ENCODE data around the gene PLCD1.
A peak's percentile ranks its signal among the peaks of the same experiment; 100 is the strongest.
"Not testable (repeated sequence)": the region's sequence is repeated elsewhere in the genome, so short reads cannot be mapped to it uniquely, and the experiment has no call there.

The PLCD1 gene

GRCh38 chr3:38029400-38030125 lies at the start of gene PLCD1:
Gene PLCD1 (minus strand): TSS chr3:38029642. CDS start chr3:38029539, 103 bp downstream.
- no peak for DNase-seq

DNA sequence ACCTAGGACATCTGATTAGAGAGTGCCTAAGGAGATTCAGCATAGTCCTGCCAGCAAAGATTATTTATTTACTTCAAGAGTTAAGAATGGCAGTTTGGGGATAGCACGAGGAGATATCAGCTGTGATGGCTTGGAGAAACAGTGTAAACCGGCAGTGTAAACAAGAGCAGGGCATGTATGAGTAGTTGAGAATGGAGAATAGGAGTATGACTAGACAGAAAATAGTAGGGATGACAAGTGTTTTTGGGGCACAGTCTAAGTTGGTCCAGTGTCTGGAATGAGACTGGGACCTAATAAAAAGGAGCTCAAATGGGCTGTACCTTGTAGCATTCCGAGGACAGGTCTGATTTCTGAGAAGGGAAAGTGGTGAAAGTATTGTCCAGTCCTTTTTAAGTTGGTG lies 47.6 kb upstream of the PLCD1 start:
- not testable (repeated sequence) for DNase-seq

GRCh38 chr3:38070013-38070412 lies 40.6 kb upstream of the PLCD1 start:
- DNase-seq: no peak

DNA sequence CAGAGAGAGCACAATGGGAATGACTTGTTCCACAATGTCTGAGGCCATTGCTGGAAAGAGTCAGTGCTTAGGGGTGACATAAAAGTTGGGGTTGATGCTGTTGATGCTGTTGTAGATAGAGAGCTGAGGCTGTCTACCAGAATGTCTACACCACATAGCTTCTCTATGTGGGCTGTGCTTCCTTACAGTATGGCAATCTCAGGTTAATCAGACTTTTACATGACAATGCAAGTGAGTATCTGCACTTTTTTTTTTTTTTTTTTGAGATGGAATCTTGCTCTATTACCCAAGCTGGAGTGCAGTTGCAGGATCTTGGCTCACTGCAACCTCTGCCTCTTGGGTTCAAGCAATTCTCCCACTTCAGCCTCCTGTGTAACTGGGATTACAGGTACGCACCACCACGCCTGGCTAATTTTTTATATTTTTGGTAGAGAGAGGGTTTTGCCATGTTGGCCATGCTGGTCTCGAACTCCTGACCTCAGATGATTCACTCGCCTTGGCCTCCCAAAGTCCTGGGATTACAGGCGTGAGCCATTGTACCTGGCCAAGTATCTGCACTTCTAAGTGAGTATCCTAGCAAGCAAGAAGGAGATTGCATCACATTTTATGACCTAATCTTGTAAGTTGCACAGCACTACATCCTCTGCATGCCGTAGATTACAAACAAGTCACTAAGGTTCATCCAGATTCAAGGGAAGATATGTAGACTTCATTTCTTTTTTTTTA lies 38.2 kb upstream of the PLCD1 start:
- no peak for DNase-seq

GRCh38 chr3:38064453-38064852 lies 35.0 kb upstream of the PLCD1 start:
- DNase-seq: not testable (repeated sequence)

DNA sequence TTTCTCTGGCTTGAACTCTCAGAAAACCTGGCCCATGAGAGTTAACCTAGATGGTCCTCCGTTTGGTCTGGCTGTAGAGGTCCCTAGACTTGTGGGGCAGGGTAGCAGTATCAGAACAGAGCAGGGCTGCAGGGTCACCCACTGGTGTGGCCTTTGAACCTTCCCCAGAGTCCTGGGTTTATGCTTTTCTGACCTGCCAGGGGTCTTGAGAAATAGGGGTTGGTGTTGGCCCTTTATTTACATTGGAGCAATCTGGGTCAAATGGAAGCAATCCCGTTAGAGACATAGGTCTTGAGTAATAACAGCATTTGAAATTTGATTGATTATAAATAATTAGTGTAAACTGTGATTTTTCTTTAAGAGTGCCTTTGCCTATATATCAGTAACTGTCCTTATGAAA lies 33.4 kb upstream of the PLCD1 start:
- DNase-seq: no peak

DNA sequence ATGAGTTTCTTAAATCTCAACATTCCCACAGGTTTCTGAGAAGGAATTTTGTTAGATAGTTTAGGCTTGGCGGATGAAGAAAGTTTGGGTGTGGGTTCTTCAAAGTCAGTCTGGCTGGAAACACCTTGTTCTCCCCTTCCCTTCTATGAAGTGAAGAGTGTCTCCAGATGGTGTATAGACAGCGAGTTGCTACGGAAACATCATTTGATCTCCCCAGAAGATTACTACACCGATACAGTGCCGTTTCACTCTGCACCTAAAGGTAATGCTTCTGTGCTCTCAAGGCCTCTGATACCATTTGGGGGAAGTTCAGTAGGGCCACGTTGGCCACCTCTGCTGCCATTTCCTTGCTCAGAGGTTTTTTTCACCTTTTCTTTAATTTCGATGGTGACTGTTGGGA lies 30.1 kb upstream of the PLCD1 start:
- DNase-seq: no peak

DNA sequence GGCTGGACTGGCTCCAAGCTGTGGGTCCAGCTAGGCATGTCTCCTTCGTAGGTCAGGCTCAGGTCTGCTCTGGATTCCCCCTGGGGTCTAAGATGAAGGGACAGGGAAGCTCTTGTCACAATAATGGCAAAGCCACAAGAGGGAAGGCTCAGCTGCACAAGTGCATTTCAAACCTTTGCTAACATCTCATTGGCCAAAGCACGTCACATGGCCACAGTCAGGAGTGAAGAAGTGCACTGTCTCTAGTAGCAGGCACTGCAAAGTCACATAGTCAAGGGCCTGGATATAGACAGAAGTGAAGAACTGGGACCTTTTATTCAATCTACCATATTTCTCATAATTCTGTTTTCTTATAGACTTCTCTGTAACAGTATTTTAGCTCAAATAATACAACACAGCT lies 29.7 kb upstream of the PLCD1 start:
- DNase-seq: no peak

GRCh38 chr3:38054499-38055001 lies 25.1 kb upstream of the PLCD1 start:
- no peak for DNase-seq

GRCh38 chr3:38053813-38054498 lies 24.5 kb upstream of the PLCD1 start:
- not testable (repeated sequence) for DNase-seq

DNA sequence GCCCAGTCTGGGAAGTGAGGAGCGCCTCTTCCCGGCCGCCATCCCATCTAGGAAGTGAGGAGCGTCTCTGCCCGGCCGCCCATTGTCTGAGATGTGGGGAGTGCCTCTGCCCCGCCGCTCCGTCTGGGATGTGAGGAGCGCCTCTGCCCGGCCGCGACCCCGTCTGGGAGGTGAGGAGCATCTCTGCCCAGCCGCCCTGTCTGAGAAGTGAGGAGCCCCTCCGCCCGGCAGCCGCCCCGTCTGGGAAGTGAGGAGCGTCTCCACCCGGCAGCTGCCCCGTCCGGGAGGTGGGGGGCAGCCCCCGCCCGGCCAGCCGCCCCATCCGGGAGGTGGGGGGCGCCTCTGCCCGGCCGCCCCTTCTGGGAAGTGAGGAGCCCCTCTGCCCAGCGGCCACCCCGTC lies 23.8 kb upstream of the PLCD1 start:
- DNase-seq: not testable (repeated sequence)

DNA sequence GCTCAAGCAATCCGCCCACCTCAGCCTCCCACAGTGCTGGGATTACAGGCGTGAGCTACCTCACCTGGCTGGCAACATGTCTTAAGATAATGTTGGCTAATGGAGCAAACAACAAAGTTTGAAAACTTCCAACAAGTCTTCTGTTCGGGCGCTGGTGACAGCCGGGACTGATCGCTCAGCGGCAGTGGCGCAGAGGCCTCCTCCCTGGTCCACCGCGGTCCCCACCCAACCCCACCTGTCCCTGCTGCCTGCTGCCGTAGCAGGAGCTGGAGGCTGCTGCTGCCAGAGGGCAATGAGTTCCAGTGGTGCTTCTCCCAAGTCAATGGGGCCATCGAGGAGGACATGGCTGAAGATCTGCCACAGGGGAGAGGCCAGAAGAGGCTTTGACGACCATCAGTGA lies 21.7 kb upstream of the PLCD1 start:
- no peak for DNase-seq

- DNase-seq: no peak
Observed at GRCh38 chr3:38049358-38050126, 20.1 kb upstream of the PLCD1 start.

DNA sequence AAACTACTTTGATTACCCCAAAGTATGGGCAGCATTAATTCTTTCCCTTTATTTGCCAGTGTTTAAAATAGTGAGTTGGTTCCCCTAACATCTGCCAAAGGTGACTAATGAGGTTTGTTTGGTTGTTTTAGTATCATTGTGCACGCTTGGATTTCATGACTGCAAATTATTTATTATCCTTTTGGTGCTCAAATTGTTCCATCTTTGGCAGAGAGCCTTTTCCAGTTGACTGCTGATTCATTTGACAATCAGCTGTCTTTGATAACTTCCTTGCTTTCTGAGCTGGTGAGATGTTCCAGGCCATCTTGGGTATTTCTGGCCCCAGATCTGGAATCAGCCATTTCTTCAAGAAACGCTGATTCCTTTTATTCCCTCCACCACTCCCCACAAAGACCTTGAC lies 18.5 kb upstream of the PLCD1 start:
- no peak for DNase-seq

DNA sequence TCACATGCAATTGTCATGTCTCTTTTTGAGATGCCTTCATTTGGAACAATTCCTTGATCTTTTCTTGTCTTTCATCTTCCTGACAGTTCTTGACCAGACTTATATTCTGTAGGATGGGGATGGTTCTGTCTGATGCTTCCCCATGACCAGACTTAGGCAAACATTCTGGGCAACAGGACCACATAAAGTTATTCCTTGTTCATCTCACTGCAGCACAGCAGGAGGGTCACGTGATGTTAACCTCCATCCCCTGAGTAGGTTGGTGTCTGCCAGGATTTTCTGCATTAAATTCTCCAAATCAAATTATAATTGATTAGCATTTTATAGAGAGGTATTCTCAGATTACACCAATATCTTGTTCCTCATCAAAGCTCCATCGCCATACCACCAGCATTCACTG lies 17.4 kb upstream of the PLCD1 start:
- DNase-seq: no peak

DNA sequence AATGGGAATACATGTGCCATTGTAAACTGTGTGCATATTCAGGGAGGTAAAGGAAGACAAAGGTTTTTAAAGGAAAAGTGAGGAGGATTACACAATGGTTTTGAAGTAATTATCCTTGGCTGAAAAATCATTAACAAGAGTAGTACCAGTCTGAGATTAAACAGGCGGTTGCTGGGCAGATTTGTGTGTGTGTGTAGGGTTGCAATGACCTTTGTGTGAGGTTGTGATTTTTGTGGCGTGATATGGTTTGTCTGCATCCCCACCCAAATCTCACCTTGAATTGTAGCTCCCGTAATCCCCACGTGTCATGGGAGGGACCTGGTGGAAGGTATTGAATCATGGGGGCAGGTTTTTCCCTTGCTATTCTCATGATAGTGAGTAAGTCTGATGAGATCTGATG lies 16.6 kb upstream of the PLCD1 start:
- DNase-seq: no peak

- no peak for DNase-seq
Observed at GRCh38 chr3:38043486-38043885, 14.0 kb upstream of the PLCD1 start.

DNA sequence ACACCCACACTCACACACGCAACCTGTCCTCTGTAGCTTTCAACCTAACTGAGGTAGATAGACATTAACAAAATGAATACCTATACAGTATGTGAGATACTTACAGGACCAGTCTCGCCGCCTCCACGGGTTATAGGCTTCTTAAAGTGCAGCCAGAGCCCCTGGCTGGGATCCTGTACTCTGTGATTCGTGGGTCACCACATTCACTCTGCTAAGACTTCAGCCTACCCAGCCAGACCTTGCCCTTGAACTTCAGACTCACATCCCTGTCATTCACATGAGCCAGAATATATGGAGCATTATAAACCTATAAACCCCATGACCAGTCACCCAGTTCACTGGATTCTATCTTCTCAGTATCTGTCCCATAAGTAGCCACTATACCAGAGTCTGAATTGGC lies 11.0 kb upstream of the PLCD1 start:
- DNase-seq: no peak

DNA sequence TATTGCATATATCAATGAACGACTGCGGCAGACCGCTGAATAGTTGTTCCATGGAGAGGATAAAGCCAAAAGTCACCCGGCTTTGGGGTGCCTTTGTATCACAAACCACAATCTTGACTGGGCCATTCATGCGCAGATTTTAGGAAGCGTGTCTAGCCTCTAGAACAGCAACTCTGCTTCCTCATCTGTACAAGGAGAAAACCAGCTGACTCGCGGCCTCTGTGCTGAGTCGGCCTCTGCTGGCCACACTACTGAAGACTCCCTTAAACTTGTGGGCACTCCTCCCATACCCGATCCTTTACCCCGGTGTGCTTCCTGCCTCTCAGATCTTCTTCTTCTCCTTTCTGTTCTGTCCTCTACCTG lies 10.4 kb upstream of the PLCD1 start:
- DNase-seq: peak; percentile 24 to 58

GRCh38 chr3:38039101-38039898 lies 9.9 kb upstream of the PLCD1 start, which contains the start of gene DLEC1:
Gene DLEC1 (plus strand): TSS chr3:38039208. CDS start chr3:38039226, 18 bp downstream.
- DNase-seq: peak in 1 of 2 donors; percentile 52

DNA sequence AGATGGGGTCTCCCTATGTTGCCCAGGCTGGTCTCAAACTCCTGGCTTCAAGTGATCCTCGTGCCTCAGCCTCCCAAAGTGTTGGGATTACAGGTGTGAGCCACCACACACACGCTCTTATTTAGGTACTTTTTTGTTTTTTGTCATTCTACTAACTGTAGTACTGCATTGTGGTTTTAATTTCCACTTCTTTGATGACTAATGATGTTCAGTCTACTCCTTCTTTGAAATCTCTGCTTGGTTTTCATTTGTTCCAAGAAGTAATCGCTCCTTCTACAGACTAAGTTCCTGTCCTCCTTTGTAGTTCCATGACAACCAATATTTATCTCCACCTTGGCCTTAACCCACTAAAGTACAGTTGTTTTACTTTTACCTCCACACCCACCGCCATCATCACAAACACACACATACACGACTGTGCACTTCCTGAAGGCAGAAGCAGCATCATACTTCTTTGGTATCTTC lies 9.0 kb upstream of the PLCD1 start:
- no peak for DNase-seq

DNA sequence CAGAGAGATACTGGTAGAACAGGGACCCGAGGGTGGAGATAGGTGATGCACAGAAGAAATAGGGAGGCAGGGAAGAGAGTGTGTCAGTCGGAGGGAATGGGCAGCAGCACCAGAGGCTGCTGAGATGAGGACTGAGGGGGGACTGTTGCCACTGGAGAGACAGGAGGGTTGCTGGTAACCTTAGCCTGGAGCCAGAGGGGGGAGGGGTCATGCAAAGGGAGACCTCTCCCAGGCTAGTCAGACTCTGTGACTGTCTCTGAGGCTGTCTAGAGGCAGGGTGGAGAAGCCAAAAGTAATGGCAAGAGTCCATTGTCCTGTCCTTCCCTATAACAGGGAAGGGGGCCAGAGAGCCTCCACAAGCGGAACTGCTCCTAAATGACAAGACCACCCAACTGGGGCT lies 7.5 kb upstream of the PLCD1 start:
- DNase-seq: no peak
